Body of pancreas (tissue), 4 donors: ENCODE results near the gene ZNF365.

ENCODE experiments used
- POLR2A ChIP-seq, 3 donors: fragments of 450-650 bp; IDR thresholded peaks; one replicate each; pipeline ENCODE4 v1.6.1; 2016; ENCODE audit warnings: antibody characterized with exemption in 3 of 3, mild to moderate bottlenecking in 2 of 3
- TF ChIP-seq, protein P1 (sequence below), 7 experiments: fragments of 450-650 bp in 4 of 7; fragments of 200-600 bp in 3 of 7; sonication (generic) in 3 of 7; IDR thresholded peaks; one replicate each; pipeline ENCODE4 v1.5.1; 2016 to 2019; ENCODE audit warnings: antibody characterized with exemption in 7 of 7

DNA sequence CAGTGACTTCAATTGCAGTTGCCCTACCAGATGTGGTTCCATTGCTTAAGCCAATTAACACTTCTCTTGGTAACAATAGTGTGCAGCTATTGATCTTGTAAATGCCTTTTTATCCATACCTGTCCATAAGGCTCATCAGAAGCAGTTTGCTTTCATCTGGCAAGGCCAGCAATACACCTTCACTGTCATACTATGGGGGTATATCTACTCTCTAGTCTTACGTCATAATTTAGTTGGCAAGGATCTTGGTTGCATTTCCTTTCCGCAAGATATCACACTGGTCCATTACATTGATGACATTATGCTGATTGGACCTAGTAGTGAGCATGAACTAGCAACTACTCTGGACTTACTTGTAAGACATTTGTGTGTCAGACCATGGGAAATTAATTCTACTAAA, 17.7 kb upstream of the ZNF365 start:
- TF ChIP-seq, protein P1, sequence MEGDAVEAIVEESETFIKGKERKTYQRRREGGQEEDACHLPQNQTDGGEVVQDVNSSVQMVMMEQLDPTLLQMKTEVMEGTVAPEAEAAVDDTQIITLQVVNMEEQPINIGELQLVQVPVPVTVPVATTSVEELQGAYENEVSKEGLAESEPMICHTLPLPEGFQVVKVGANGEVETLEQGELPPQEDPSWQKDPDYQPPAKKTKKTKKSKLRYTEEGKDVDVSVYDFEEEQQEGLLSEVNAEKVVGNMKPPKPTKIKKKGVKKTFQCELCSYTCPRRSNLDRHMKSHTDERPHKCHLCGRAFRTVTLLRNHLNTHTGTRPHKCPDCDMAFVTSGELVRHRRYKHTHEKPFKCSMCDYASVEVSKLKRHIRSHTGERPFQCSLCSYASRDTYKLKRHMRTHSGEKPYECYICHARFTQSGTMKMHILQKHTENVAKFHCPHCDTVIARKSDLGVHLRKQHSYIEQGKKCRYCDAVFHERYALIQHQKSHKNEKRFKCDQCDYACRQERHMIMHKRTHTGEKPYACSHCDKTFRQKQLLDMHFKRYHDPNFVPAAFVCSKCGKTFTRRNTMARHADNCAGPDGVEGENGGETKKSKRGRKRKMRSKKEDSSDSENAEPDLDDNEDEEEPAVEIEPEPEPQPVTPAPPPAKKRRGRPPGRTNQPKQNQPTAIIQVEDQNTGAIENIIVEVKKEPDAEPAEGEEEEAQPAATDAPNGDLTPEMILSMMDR (IDR thresholded peaks at IDR 0.05) = no peak
- TF ChIP-seq POLR2A (IDR thresholded peaks at IDR 0.05) = no peak
